NT2/D1 (cell line): ENCODE data around the gene BRINP2.

Source experiments
- DNase-seq: peaks from one replicate; pipeline ENCODE4 v3.0.0-alpha.2; 2011; ENCODE audit warnings: low read depth, low spot score
- H3K27me3 ChIP-seq: 2 replicates; pipeline ENCODE4 v1.6.0; 2011; ENCODE audit warnings: mild to moderate bottlenecking; ENCODE audit not compliant: insufficient read length, insufficient read depth
- H3K36me3 ChIP-seq: 2 replicates; pipeline ENCODE4 v1.6.1; 2011; ENCODE audit warnings: mild to moderate bottlenecking, low read length, mixed read lengths; ENCODE audit not compliant: insufficient read depth, insufficient read length
- H3K4me1 ChIP-seq: 2 replicates; pipeline ENCODE4 v1.5.1; 2011; ENCODE audit not compliant: insufficient read depth, insufficient read length
- H3K4me3 ChIP-seq: 2 replicates; pipeline ENCODE4 v1.5.1; 2011; ENCODE audit warnings: low read depth; ENCODE audit not compliant: insufficient read length
- H3K9ac ChIP-seq: 2 replicates; pipeline ENCODE4 v1.6.0; 2011; ENCODE audit warnings: low read depth; ENCODE audit not compliant: insufficient read length
- H3K9me3 ChIP-seq: 2 replicates; pipeline ENCODE4 v1.5.1; 2011; ENCODE audit warnings: mild to moderate bottlenecking, low read length; ENCODE audit not compliant: insufficient read depth
- SUZ12 ChIP-seq: IDR thresholded peaks from 2 replicates; pipeline ENCODE4 v1.6.1; 2011; ENCODE audit not compliant: insufficient read length, insufficient read depth; ENCODE audit errors: extremely low read depth
- YY1 ChIP-seq: IDR thresholded peaks from 2 replicates; pipeline ENCODE4 v1.6.1; 2011; ENCODE audit not compliant: insufficient read length, insufficient read depth
- ZNF274 ChIP-seq: IDR thresholded peaks from 2 replicates; pipeline ENCODE4 v1.6.1; 2011; ENCODE audit warnings: mild to moderate bottlenecking, low read depth, low read length

The BRINP2 gene

GRCh38 chr1:177287994-177288393 lies 117.2 kb downstream of the BRINP2 start:
- Histone ChIP-seq H3K4me3 (no peak overlapping the region), H3K36me3 (no peaks in the 10 kb centered on the region), H3K27me3 (no peaks in the 10 kb centered on the region), H3K4me1 (no peaks in the 10 kb centered on the region), H3K9me3 (no peaks in the 10 kb centered on the region), H3K9ac (no peak overlapping the region)
- DNase-seq: no peak
- TF ChIP-seq YY1 (no peak), ZNF274 (no peak), SUZ12 (no peak)

- no peak overlapping the region for H3K9ac ChIP-seq
- no peaks in the 10 kb centered on the region for H3K9me3 ChIP-seq
- H3K4me3 ChIP-seq: no peak overlapping the region
- no peak for DNase-seq
- no peaks in the 10 kb centered on the region for H3K4me1 ChIP-seq
- no peaks in the 10 kb centered on the region for H3K27me3 ChIP-seq
- no peaks in the 10 kb centered on the region for H3K36me3 ChIP-seq
- TF ChIP-seq YY1 (no peak), SUZ12 (no peak), ZNF274 (no peak)
Measured at GRCh38 chr1:177289532-177289931, 118.8 kb downstream of the BRINP2 start.

- no peak for DNase-seq
- no peak for TF ChIP-seq YY1
- no peak for TF ChIP-seq SUZ12
- Histone ChIP-seq H3K27me3 (no peaks in the 10 kb centered on the region), H3K9me3 (peaks cover 8% of the 10 kb centered on the region), H3K4me3 (no peak overlapping the region), H3K4me1 (peaks cover 4% of the 10 kb centered on the region), H3K36me3 (no peaks in the 10 kb centered on the region), H3K9ac (no peak overlapping the region)
Measured at GRCh38 chr1:177300431-177300830, 129.7 kb downstream of the BRINP2 start.

GRCh38 chr1:177301425-177302124 lies 130.8 kb downstream of the BRINP2 start:
- Histone ChIP-seq H3K27me3 (no peaks in the 10 kb centered on the region), H3K36me3 (no peaks in the 10 kb centered on the region)

GRCh38 chr1:177302357-177303044 lies 131.7 kb downstream of the BRINP2 start:
- no peak for DNase-seq

More at GRCh38 chr1:177301425-177302124, 130.8 kb downstream of the BRINP2 start:
- TF ChIP-seq ZNF274 (no peak), SUZ12 (no peak), YY1 (no peak)
- no peak for DNase-seq
- H3K4me3 ChIP-seq: no peak overlapping the region
- H3K9ac ChIP-seq: no peak overlapping the region
- peaks cover 8% of the 10 kb centered on the region for H3K9me3 ChIP-seq
- H3K4me1 ChIP-seq: peaks cover 4% of the 10 kb centered on the region

GRCh38 chr1:177305040-177306018 lies 134.6 kb downstream of the BRINP2 start:
- no peak for DNase-seq
- no peak for TF ChIP-seq SUZ12
- TF ChIP-seq YY1: no peak
- no peak for TF ChIP-seq ZNF274
- peaks cover 4% of the 10 kb centered on the region for H3K4me1 ChIP-seq
- no peaks in the 10 kb centered on the region for H3K36me3 ChIP-seq
- peaks cover 8% of the 10 kb centered on the region for H3K9me3 ChIP-seq
- no peak overlapping the region for H3K9ac ChIP-seq
- H3K4me3 ChIP-seq: no peak overlapping the region
- H3K27me3 ChIP-seq: no peaks in the 10 kb centered on the region

More at GRCh38 chr1:177302357-177303044, 131.7 kb downstream of the BRINP2 start:
- Histone ChIP-seq H3K27me3 (no peaks in the 10 kb centered on the region), H3K4me3 (no peak overlapping the region), H3K9ac (no peak overlapping the region), H3K36me3 (no peaks in the 10 kb centered on the region), H3K9me3 (peaks cover 8% of the 10 kb centered on the region), H3K4me1 (peaks cover 4% of the 10 kb centered on the region)
- no peak for TF ChIP-seq YY1
- TF ChIP-seq ZNF274: no peak
- TF ChIP-seq SUZ12: no peak
